Thyroid gland (tissue), 4 donors: ENCODE measurements around the gene PAPOLG. TPM values are rescaled to one million over a fixed set of nuclear protein-coding genes. Genes with fewer than 3 reads are reported as not detected.

ENCODE experiments used
- DNase-seq, 2 donors: peaks; one replicate each; pipeline ENCODE4 v3.0.0-alpha.2; 2019
- H3K27ac ChIP-seq, 3 donors: fragments of 200-600 bp; sonication (generic); 1 replicate in 2 of 3; 2 replicates in 1 of 3; pipeline ENCODE4 v1.5.1; 2016 to 2019; ENCODE audit warnings: mild to moderate bottlenecking in 1 of 3, moderate library complexity in 1 of 3
- H3K27me3 ChIP-seq: fragments of 200-600 bp; sonication (generic); one replicate; pipeline ENCODE4 v1.5.1; 2019
- H3K36me3 ChIP-seq, 2 donors: fragments of 200-600 bp; sonication (generic); one replicate each; pipeline ENCODE4 v1.5.1; 2016 to 2019
- H3K4me1 ChIP-seq, 2 donors: fragments of 200-600 bp; sonication (generic); one replicate each; pipeline ENCODE4 v1.5.1; 2017 to 2019
- H3K4me3 ChIP-seq, 3 donors: fragments of 200-600 bp; sonication (generic); replicated peaks in 1 of 3; 1 replicate in 2 of 3; 2 replicates in 1 of 3; pipeline ENCODE4 v1.5.1; 2016; ENCODE audit warnings: mild to moderate bottlenecking in 1 of 3
- H3K9me3 ChIP-seq: fragments of 200-600 bp; sonication (generic); one replicate; pipeline ENCODE4 v1.5.1; 2017
- CTCF ChIP-seq, 6 experiments: fragments of 200-600 bp in 3 of 6; fragments of 450-650 bp in 3 of 6; sonication (generic) in 3 of 6; IDR thresholded peaks; one replicate each; pipeline ENCODE4 v1.5.1; 2016 to 2019; ENCODE audit warnings: antibody characterized with exemption in 6 of 6, mild to moderate bottlenecking in 2 of 6, inconsistent platforms in 1 of 6, moderate library complexity in 1 of 6
- POLR2A ChIP-seq, 2 donors: fragments of 450-650 bp; IDR thresholded peaks; one replicate each; pipeline ENCODE4 v1.6.1; 2017; ENCODE audit warnings: antibody characterized with exemption in 2 of 2, mild to moderate bottlenecking in 2 of 2, moderate library complexity in 1 of 2
- WGBS, 2 donors: methylation state at CpG; one replicate each; pipeline ENCODE4 v1.1.5; 2017; 5-methylcytosine and 5-hydroxymethylcytosine counted together
- intact Hi-C: fragments of 100-400 bp; cut with DNase I; formaldehyde crosslinking; loops from one replicate; pipeline ENCODE4 v1.15.1; 2023
- small RNA-seq: library from RNA; depleted of rRNA; stranded (forward); fragments of <200 nt; gene quantifications from one replicate; pipeline ENCODE3, GENCODE V24; 2016
- total RNA-seq, 4 donors: library from RNA; depleted of rRNA; stranded (reverse); fragments of >200 nt; gene quantifications; one replicate each; pipeline ENCODE4 v1.2.3, GENCODE V29; 2016

PAPOLG gene
- total RNA-seq, 4 donors from 2014 or later, result 37.4 to 63.2 (median 41.4) TPM

- H3K36me3 ChIP-seq, result no peaks in the 10 kb centered on the region
- TF ChIP-seq POLR2A (IDR thresholded peaks at IDR 0.05) (no peak), CTCF (IDR thresholded peaks at IDR 0.05) (no peak)
- H3K27me3 ChIP-seq, result no peaks in the 10 kb centered on the region
- H3K27ac ChIP-seq, result no peak overlapping the region
- no peaks in the 10 kb centered on the region for H3K9me3 ChIP-seq
- 84 to 86% methylated on average over 9 of the region's 9 CpGs for WGBS, 2 donors
- intact Hi-C loops, result no loop called here
- H3K4me3 ChIP-seq, result no peak overlapping the region
- DNase-seq, result no peak
- H3K4me1 ChIP-seq, result no peaks in the 10 kb centered on the region
These were observed 83.2 kb downstream of the PAPOLG start for GRCh38 chr2:60839126-60839813.

- TF ChIP-seq POLR2A (IDR thresholded peaks at IDR 0.05) (no peak), CTCF (IDR thresholded peaks at IDR 0.05) (no peak)
- no peak for DNase-seq
- Histone ChIP-seq H3K36me3 (no peaks in the 10 kb centered on the region), H3K9me3 (no peaks in the 10 kb centered on the region), H3K27me3 (no peaks in the 10 kb centered on the region), H3K4me1 (no peaks in the 10 kb centered on the region), H3K27ac (no peak overlapping the region), H3K4me3 (no peak overlapping the region)
- WGBS, 2 donors, result 73 to 86% methylated on average over 7 of the region's 7 CpGs
- intact Hi-C loops, result no loop called here
These were observed 84.8 kb downstream of the PAPOLG start for GRCh38 chr2:60840880-60841279.

- Histone ChIP-seq H3K4me3 (no peak overlapping the region), H3K36me3 (no peaks in the 10 kb centered on the region), H3K27ac (no peak overlapping the region), H3K4me1 (no peaks in the 10 kb centered on the region), H3K27me3 (no peaks in the 10 kb centered on the region), H3K9me3 (no peaks in the 10 kb centered on the region)
- intact Hi-C loops, result no loop called here
- no peak for TF ChIP-seq POLR2A (IDR thresholded peaks at IDR 0.05)
- no peak for TF ChIP-seq CTCF (IDR thresholded peaks at IDR 0.05)
- DNase-seq, result no peak
- 82 to 87% methylated on average over 6 of the region's 6 CpGs for WGBS, 2 donors
These were observed 86.9 kb downstream of the PAPOLG start for GRCh38 chr2:60843006-60843405.

GRCh38 chr2:60844105-60844504 is 88.0 kb downstream of the PAPOLG start:
- Histone ChIP-seq H3K36me3 (no peaks in the 10 kb centered on the region), H3K9me3 (no peaks in the 10 kb centered on the region), H3K4me1 (no peaks in the 10 kb centered on the region), H3K4me3 (no peak overlapping the region), H3K27me3 (no peaks in the 10 kb centered on the region), H3K27ac (no peak overlapping the region)
- intact Hi-C loops, result no loop called here
- 91 to 93% methylated on average over 2 of the region's 2 CpGs for WGBS, 2 donors
- DNase-seq, result no peak
- no peak for TF ChIP-seq POLR2A (IDR thresholded peaks at IDR 0.05)
- TF ChIP-seq CTCF (IDR thresholded peaks at IDR 0.05), result no peak

- no peak overlapping the region for H3K27ac ChIP-seq
- 64 to 73% methylated on average over 6 of the region's 6 CpGs for WGBS, 2 donors
These were observed 91.8 kb downstream of the PAPOLG start for GRCh38 chr2:60847854-60848253.

More at GRCh38 chr2:60847854-60848253, 91.8 kb downstream of the PAPOLG start:
- intact Hi-C loops, result no loop called here
- Histone ChIP-seq H3K9me3 (no peaks in the 10 kb centered on the region), H3K27me3 (no peaks in the 10 kb centered on the region), H3K4me3 (no peak overlapping the region), H3K4me1 (no peaks in the 10 kb centered on the region), H3K36me3 (no peaks in the 10 kb centered on the region)
- TF ChIP-seq CTCF (IDR thresholded peaks at IDR 0.05) (no peak), POLR2A (IDR thresholded peaks at IDR 0.05) (no peak)
- no peak for DNase-seq

Small RNAs within 50 kb of the gene (small RNA-seq; reads per million reads assigned to genes)
- gene RN7SL632P (not detected), gene RNU6-612P (not detected)

Other genes with a start within 250 kb of the PAPOLG start
- gene BCL11A, start 202.6 kb upstream of the PAPOLG start, total RNA-seq, result 10 to 100 TPM in 1 of 4 donors, 1 to 10 TPM in 3; 4.6 to 12.8 (median 9.0) TPM
- 10 to 100 TPM; 15.0 to 32.1 (median 16.9) TPM for gene REL, start 125.3 kb downstream of the PAPOLG start, total RNA-seq